22Rv1 (cell line): ENCODE results near the gene CTDSPL.

Experiments
- ZFX ChIP-seq: fragments of 450-650 bp; IDR thresholded peaks from 2 replicates; pipeline ENCODE4 v1.6.1; 2017; ENCODE audit warnings: antibody characterized with exemption, borderline replicate concordance
- TF ChIP-seq, protein P1 (sequence below): fragments of 450-650 bp; IDR thresholded peaks from 2 replicates; pipeline ENCODE4 v1.5.1; 2017; ENCODE audit warnings: mild to moderate bottlenecking

DNA sequence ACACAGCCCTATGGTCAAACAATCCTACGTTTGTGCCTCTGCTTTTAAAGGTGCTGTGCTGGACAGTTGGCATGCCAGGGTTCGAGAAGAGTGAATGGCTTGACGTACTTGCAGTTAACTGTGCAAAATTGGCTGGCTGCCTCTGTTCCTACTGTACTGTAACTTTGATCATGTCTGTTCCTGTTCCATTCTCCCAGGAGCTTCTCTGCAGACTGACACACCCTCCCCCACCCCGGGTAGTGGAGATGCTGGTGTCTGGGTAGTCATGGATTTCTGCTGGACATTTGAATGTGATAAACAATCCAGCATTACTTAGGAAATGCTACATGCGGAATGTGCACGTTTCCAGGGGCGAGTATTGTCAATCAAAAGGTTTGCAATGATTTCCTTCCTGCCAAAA lies 122.4 kb downstream of the CTDSPL start:
- TF ChIP-seq, protein P1, sequence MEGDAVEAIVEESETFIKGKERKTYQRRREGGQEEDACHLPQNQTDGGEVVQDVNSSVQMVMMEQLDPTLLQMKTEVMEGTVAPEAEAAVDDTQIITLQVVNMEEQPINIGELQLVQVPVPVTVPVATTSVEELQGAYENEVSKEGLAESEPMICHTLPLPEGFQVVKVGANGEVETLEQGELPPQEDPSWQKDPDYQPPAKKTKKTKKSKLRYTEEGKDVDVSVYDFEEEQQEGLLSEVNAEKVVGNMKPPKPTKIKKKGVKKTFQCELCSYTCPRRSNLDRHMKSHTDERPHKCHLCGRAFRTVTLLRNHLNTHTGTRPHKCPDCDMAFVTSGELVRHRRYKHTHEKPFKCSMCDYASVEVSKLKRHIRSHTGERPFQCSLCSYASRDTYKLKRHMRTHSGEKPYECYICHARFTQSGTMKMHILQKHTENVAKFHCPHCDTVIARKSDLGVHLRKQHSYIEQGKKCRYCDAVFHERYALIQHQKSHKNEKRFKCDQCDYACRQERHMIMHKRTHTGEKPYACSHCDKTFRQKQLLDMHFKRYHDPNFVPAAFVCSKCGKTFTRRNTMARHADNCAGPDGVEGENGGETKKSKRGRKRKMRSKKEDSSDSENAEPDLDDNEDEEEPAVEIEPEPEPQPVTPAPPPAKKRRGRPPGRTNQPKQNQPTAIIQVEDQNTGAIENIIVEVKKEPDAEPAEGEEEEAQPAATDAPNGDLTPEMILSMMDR: no peak
- TF ChIP-seq ZFX: no peak
